GM23338 (cell line): ENCODE results near the gene LIME1. TPM values are rescaled to one million over a fixed set of nuclear protein-coding genes. Genes with fewer than 3 reads are reported as not detected.

ENCODE experiments used
- ATAC-seq: fragments of 200-7000 bp; cut with Tn5 transposase; 3 replicates; pipeline ENCODE4 v1.9.1; 2020
- DNase-seq: peaks from one replicate; pipeline ENCODE4 v3.0.0-alpha.2; 2015; ENCODE audit warnings: low spot score
- H2AFZ ChIP-seq: fragments of 200-600 bp; sonication (generic); 2 replicates; pipeline ENCODE4 v1.8.0; 2016; ENCODE audit warnings: antibody characterized with exemption, mild to moderate bottlenecking, moderate library complexity
- H3F3A ChIP-seq: fragments of 200-600 bp; sonication (generic); replicated peaks from 2 replicates; pipeline ENCODE4 v1.8.0; 2017; ENCODE audit warnings: antibody characterized with exemption, mixed run types, low read depth
- H3K27ac ChIP-seq: fragments of 200-600 bp; sonication (generic); 2 replicates; pipeline ENCODE4 v1.6.1; 2016; ENCODE audit warnings: low read depth
- H3K27me3 ChIP-seq: fragments of 200-600 bp; sonication (generic); 2 replicates; pipeline ENCODE4 v1.8.0; 2016; ENCODE audit warnings: mild to moderate bottlenecking, mixed run types, moderate library complexity; ENCODE audit not compliant: insufficient read depth
- H3K36me3 ChIP-seq: fragments of 200-600 bp; sonication (generic); 2 replicates; pipeline ENCODE4 v1.8.0; 2016; ENCODE audit warnings: mild to moderate bottlenecking; ENCODE audit not compliant: insufficient read depth
- H3K4me1 ChIP-seq: fragments of 200-600 bp; sonication (generic); 2 replicates; pipeline ENCODE4 v1.8.0; 2016; ENCODE audit warnings: mild to moderate bottlenecking, moderate library complexity; ENCODE audit not compliant: insufficient read depth
- H3K4me2 ChIP-seq: fragments of 200-600 bp; sonication (generic); 2 replicates; pipeline ENCODE4 v1.7.1; 2017; ENCODE audit warnings: mixed run types
- H3K4me3 ChIP-seq: fragments of 200-600 bp; sonication (generic); 2 replicates; pipeline ENCODE4 v1.6.1; 2016; ENCODE audit warnings: mixed run types
- H3K79me2 ChIP-seq: fragments of 200-600 bp; sonication (generic); replicated peaks from 2 replicates; pipeline ENCODE4 v1.8.0; 2017; ENCODE audit warnings: mild to moderate bottlenecking; ENCODE audit not compliant: insufficient read depth
- H3K9me2 ChIP-seq: fragments of 200-600 bp; sonication (generic); 2 replicates; pipeline ENCODE4 v1.8.0; 2017; ENCODE audit not compliant: insufficient read depth
- H4K20me1 ChIP-seq: fragments of 200-600 bp; sonication (generic); replicated peaks from 2 replicates; pipeline ENCODE4 v1.8.0; 2017; ENCODE audit warnings: mild to moderate bottlenecking; ENCODE audit not compliant: insufficient read depth
- H3K27ac Mint-ChIP-seq: 2 replicates; pipeline ENCODE4 v1.8.0; 2020; ENCODE audit warnings: inconsistent platforms, mild to moderate bottlenecking, moderate library complexity, mixed read lengths
- H3K27me3 Mint-ChIP-seq: 3 replicates; pipeline ENCODE4 v1.8.0; 2022; ENCODE audit warnings: low read depth, mild to moderate bottlenecking, moderate library complexity, mixed read lengths, inconsistent platforms; ENCODE audit not compliant: insufficient read depth, poor library complexity
- H3K36me3 Mint-ChIP-seq: 3 replicates; pipeline ENCODE4 v1.8.0; 2021; ENCODE audit warnings: low read depth, mild to moderate bottlenecking, inconsistent platforms, moderate library complexity, mixed read lengths
- H3K4me1 Mint-ChIP-seq: 3 replicates; pipeline ENCODE4 v1.8.0; 2020; ENCODE audit warnings: mild to moderate bottlenecking, inconsistent platforms, mixed read lengths
- H3K4me3 Mint-ChIP-seq: 3 replicates; pipeline ENCODE4 v1.8.0; 2021; ENCODE audit warnings: moderate library complexity, mild to moderate bottlenecking, inconsistent platforms, mixed read lengths
- H3K9me3 Mint-ChIP-seq: 3 replicates; pipeline ENCODE4 v1.8.0; 2020; ENCODE audit warnings: moderate library complexity, mild to moderate bottlenecking, inconsistent platforms, mixed read lengths
- CREB1 ChIP-seq: fragments of 250-450 bp; sonication (Bioruptor Pico); IDR thresholded peaks from 2 replicates; pipeline ENCODE4 v1.5.0; 2020; ENCODE audit warnings: low read depth, mild to moderate bottlenecking, moderate library complexity
- EZH2 ChIP-seq: fragments of 200-600 bp; sonication (generic); IDR thresholded peaks from one replicate; pipeline ENCODE4 v1.8.0; 2017; ENCODE audit warnings: antibody characterized with exemption, mild to moderate bottlenecking, low read depth; ENCODE audit not compliant: unreplicated experiment
- EZH2phosphoT487 ChIP-seq: fragments of 200-600 bp; sonication (generic); IDR thresholded peaks from one replicate; pipeline ENCODE4 v1.8.1; 2018; ENCODE audit warnings: antibody characterized with exemption; ENCODE audit not compliant: unreplicated experiment
- JUNB ChIP-seq: IDR thresholded peaks from one replicate; pipeline ENCODE4 v1.6.1; 2016; ENCODE audit warnings: antibody characterized with exemption; ENCODE audit not compliant: unreplicated experiment
- NANOG ChIP-seq: IDR thresholded peaks from 2 replicates; pipeline ENCODE4 v1.6.1; 2016; ENCODE audit warnings: antibody characterized with exemption, borderline replicate concordance
- POLR2AphosphoS5 ChIP-seq: IDR thresholded peaks from 2 replicates; pipeline ENCODE4 v1.6.1; 2016; ENCODE audit warnings: antibody characterized with exemption, low read depth
- STAT1 ChIP-seq: IDR thresholded peaks from one replicate; pipeline ENCODE4 v1.6.1; 2016; ENCODE audit warnings: antibody characterized with exemption; ENCODE audit not compliant: unreplicated experiment
- ZNF114 ChIP-seq: fragments of 250-450 bp; sonication (Bioruptor Pico); IDR thresholded peaks from 2 replicates; pipeline ENCODE4 v1.5.0; 2020; ENCODE audit warnings: mild to moderate bottlenecking, moderate library complexity
- ZNF331 ChIP-seq: fragments of 250-450 bp; sonication (Bioruptor Pico); IDR thresholded peaks from 2 replicates; pipeline ENCODE4 v1.5.0; 2020; ENCODE audit warnings: low read depth, mild to moderate bottlenecking, moderate library complexity
- ZNF462 ChIP-seq: fragments of 250-450 bp; sonication (Bioruptor Pico); IDR thresholded peaks from 2 replicates; pipeline ENCODE4 v1.5.0; 2020; ENCODE audit warnings: mild to moderate bottlenecking, moderate library complexity
- polyA plus RNA-seq: library from polyadenylated mRNA; unstranded; fragments of >200 nt; fragmentation: Nextera tagmentation; extraction: Ambion mirVana; gene quantifications from 2 replicates; pipeline ENCODE4 v1.2.1, GENCODE V29; 2016
- total RNA-seq: library from RNA; depleted of rRNA; stranded (reverse); fragments of >200 nt; shearing (Covaris generic); gene quantifications from 2 replicates; pipeline ENCODE4 v1.2.3, GENCODE V29; 2014
- TF ChIP-seq, protein P1 (sequence below): IDR thresholded peaks from one replicate; pipeline ENCODE4 v1.6.1; 2018; ENCODE audit warnings: antibody characterized with exemption; ENCODE audit not compliant: unreplicated experiment
- TF ChIP-seq, protein P2 (sequence below), 2 experiments: fragments of 200-600 bp in 1 of 2; sonication (generic) in 1 of 2; conservative IDR thresholded peaks; 2 replicates each; pipeline versions ENCODE4 v1.5.1 to v1.6.1; 2016 to 2017; ENCODE audit warnings: antibody characterized with exemption in 2 of 2, low read depth in 2 of 2, mild to moderate bottlenecking in 2 of 2, moderate library complexity in 1 of 2
- TF ChIP-seq, protein P3 (sequence below): IDR thresholded peaks from 2 replicates; pipeline ENCODE4 v1.6.1; 2016; ENCODE audit warnings: antibody characterized with exemption

Gene LIME1
- total and polyA plus RNA-seq, 2 experiments from 2014 or later: 4.7 to 12.2 TPM

DNA sequence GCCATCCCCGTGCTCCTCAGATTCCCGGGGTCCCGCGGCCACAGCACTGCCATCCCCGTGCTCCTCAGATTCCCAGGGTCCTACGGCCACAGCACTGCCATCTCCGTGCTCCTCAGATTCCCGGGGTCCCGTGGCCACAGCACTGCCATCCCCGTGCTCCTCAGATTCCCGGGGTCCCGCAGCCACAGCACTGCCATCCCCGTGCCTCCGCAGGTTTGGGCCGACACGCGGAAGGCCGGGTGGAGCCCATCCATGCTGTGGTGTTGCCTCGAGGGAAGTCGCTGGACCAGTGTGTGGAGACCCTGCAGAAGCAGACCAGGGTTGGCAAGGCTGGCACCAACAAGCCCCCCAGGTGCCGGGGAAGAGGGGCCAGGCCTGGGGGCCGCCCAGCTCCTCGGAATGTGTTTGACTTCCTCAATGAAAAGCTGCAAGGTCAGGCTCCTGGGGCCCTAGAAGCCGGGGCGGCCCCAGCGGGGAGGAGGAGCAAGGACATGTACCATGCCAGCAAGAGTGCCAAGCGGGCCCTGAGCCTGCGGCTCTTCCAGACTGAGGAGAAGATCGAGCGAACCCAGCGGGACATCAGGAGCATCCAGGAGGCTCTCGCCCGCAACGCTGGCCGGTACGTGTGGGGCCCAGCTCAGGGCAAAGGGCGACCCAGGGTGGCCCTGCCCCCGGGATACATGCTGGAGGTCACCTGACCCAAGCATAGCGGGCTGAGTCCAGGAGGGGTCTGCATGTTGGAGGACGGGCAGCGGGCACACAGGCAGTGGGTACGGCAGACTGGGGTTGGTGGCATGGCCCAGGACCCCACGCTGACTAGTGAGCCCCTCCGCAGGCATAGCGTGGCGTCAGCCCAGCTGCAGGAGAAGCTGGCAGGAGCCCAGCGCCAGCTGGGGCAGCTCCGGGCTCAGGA, 1.3 kb upstream of the LIME1 start:
- Histone ChIP-seq H3K4me3 (no peak overlapping the region), H3K9me2 (0 out of 2 replicates have a peak, but pooled peaks cover 5% of the 10 kb centered on the region), H3K27me3 (peaks cover 6% of the 10 kb centered on the region), H2AFZ (no peak overlapping the region), H4K20me1 (no peaks in the 10 kb centered on the region), H3K4me2 (no peak overlapping the region), H3K36me3 (no peaks in the 10 kb centered on the region), H3K4me1 (no peaks in the 10 kb centered on the region; the same call in 1 of the 2 replicates), H3F3A (peaks cover 12% of the 10 kb centered on the region), H3K79me2 (no peaks in the 10 kb centered on the region), H3K27ac (no peak overlapping the region)
- no peaks in the 10 kb centered on the region for H3K4me1 Mint-ChIP-seq
- H3K36me3 Mint-ChIP-seq: peaks cover 10% of the 10 kb centered on the region
- TF ChIP-seq POLR2AphosphoS5: no peak
- no peak for TF ChIP-seq ZNF114
- no peak for TF ChIP-seq CREB1 (CRISPR knock-in tag)
- no peak for TF ChIP-seq NANOG
- no peak for TF ChIP-seq JUNB
- no peak for TF ChIP-seq STAT1
- TF ChIP-seq, protein P1, sequence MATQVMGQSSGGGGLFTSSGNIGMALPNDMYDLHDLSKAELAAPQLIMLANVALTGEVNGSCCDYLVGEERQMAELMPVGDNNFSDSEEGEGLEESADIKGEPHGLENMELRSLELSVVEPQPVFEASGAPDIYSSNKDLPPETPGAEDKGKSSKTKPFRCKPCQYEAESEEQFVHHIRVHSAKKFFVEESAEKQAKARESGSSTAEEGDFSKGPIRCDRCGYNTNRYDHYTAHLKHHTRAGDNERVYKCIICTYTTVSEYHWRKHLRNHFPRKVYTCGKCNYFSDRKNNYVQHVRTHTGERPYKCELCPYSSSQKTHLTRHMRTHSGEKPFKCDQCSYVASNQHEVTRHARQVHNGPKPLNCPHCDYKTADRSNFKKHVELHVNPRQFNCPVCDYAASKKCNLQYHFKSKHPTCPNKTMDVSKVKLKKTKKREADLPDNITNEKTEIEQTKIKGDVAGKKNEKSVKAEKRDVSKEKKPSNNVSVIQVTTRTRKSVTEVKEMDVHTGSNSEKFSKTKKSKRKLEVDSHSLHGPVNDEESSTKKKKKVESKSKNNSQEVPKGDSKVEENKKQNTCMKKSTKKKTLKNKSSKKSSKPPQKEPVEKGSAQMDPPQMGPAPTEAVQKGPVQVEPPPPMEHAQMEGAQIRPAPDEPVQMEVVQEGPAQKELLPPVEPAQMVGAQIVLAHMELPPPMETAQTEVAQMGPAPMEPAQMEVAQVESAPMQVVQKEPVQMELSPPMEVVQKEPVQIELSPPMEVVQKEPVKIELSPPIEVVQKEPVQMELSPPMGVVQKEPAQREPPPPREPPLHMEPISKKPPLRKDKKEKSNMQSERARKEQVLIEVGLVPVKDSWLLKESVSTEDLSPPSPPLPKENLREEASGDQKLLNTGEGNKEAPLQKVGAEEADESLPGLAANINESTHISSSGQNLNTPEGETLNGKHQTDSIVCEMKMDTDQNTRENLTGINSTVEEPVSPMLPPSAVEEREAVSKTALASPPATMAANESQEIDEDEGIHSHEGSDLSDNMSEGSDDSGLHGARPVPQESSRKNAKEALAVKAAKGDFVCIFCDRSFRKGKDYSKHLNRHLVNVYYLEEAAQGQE: no peak
- TF ChIP-seq, protein P2, sequence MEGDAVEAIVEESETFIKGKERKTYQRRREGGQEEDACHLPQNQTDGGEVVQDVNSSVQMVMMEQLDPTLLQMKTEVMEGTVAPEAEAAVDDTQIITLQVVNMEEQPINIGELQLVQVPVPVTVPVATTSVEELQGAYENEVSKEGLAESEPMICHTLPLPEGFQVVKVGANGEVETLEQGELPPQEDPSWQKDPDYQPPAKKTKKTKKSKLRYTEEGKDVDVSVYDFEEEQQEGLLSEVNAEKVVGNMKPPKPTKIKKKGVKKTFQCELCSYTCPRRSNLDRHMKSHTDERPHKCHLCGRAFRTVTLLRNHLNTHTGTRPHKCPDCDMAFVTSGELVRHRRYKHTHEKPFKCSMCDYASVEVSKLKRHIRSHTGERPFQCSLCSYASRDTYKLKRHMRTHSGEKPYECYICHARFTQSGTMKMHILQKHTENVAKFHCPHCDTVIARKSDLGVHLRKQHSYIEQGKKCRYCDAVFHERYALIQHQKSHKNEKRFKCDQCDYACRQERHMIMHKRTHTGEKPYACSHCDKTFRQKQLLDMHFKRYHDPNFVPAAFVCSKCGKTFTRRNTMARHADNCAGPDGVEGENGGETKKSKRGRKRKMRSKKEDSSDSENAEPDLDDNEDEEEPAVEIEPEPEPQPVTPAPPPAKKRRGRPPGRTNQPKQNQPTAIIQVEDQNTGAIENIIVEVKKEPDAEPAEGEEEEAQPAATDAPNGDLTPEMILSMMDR (conservative IDR thresholded peaks at IDR 0.05; ENCODE audit: low read depth in 2 of 2): no peak
- TF ChIP-seq ZNF462 (CRISPR knock-in tag): no peak
- TF ChIP-seq EZH2: no peak
- TF ChIP-seq EZH2phosphoT487: no peak
- TF ChIP-seq, protein P3, sequence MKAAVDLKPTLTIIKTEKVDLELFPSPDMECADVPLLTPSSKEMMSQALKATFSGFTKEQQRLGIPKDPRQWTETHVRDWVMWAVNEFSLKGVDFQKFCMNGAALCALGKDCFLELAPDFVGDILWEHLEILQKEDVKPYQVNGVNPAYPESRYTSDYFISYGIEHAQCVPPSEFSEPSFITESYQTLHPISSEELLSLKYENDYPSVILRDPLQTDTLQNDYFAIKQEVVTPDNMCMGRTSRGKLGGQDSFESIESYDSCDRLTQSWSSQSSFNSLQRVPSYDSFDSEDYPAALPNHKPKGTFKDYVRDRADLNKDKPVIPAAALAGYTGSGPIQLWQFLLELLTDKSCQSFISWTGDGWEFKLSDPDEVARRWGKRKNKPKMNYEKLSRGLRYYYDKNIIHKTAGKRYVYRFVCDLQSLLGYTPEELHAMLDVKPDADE: no peak
- no peak for TF ChIP-seq ZNF331
- ATAC-seq (no peak), DNase-seq (no peak)
- no peak overlapping the region for H3K4me3 Mint-ChIP-seq
- H3K9me3 Mint-ChIP-seq: no peaks in the 10 kb centered on the region; the same call in 2 of the 3 replicates
- H3K27ac Mint-ChIP-seq: no peak overlapping the region
- H3K27me3 Mint-ChIP-seq: peaks cover 14% of the 10 kb centered on the region
